GM23248 (cell line): ENCODE results near the gene GALNT1.

Experiments used
- EZH2 ChIP-seq: fragments of 200-600 bp; sonication (generic); IDR thresholded peaks from 2 replicates; pipeline ENCODE4 v1.6.1; 2018; ENCODE audit warnings: antibody characterized with exemption, mild to moderate bottlenecking; ENCODE audit not compliant: insufficient read depth, poor library complexity, severe bottlenecking
- EZH2phosphoT487 ChIP-seq: fragments of 200-600 bp; sonication (generic); IDR thresholded peaks from 2 replicates; pipeline ENCODE4 v1.6.1; 2018; ENCODE audit warnings: antibody characterized with exemption, moderate library complexity, mild to moderate bottlenecking, low read depth; ENCODE audit not compliant: insufficient read depth

GRCh38 chr18:35731701-35732100 is 150.2 kb downstream of the GALNT1 start:
- TF ChIP-seq EZH2: no peak
- no peak for TF ChIP-seq EZH2phosphoT487
